ENCODE results near the gene SPTBN1. TPM values are rescaled to one million over a fixed set of nuclear protein-coding genes. Genes with fewer than 3 reads are reported as not detected.

Gene SPTBN1
- total and polyA plus RNA-seq, 2 of the 13 experiments (the other 11 are each of a cell fraction or from before 2014, with no cell fraction given), result 123 to 299 TPM

DNA sequence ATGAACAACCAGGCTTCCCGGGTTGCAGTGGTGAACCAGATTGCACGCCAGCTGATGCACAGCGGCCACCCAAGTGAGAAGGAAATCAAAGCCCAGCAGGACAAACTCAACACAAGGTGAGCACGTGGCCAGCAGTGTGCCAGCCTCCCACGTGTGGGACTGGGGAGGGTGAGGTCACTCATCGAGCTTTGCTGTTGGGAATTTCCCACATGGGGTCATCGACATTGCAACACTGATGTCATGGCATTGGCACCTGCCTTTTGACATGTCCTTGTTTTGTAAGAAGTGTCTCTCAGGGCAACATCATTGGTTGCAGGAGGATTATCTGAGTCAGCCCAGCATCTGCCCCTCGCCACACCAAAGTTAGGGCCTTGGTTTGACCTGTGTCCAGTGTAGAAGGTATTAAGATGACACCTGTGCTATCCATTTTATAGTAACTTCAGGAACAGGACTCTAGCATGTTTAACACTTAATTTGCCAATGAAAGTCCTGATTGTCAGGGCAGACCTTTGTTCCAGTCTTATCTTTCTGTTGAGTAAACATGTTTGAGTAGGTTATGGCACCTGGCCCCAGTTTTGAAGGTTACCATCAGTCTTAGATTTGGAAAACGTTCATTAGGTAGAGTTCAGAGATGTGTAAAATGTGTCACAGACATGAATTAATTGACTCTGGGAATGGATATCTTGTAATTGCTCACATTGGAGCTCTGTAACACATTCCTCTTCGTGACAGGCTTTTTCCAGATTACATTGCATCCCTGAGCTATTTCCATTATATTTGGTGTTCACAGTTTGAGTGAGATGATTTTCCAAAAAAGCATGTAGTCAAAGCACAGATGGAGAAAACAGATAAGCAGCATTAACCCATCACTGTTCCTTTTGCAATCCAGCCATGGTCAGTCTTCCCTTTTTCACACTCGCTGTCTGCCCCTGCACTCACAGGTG, 174.1 kb downstream of the SPTBN1 start (continued):
- TF ChIP-seq HBP1 (CRISPR knock-in tag; IDR thresholded peaks at IDR 0.05; ENCODE audit: low read depth), result no peak
- TF ChIP-seq KLF15 (CRISPR knock-in tag; IDR thresholded peaks at IDR 0.05; ENCODE audit: borderline replicate concordance), result no peak
- no peak for TF ChIP-seq HOXD1 (CRISPR knock-in tag; IDR thresholded peaks at IDR 0.05)
- TF ChIP-seq EZH2 (conservative IDR thresholded peaks at IDR 0.05; ENCODE audit: low read depth, low read length), result no peak
- TF ChIP-seq GTF3A (CRISPR knock-in tag; conservative IDR thresholded peaks at IDR 0.05), result no peak
- no peak for TF ChIP-seq ZNF10 (CRISPR knock-in tag; IDR thresholded peaks at IDR 0.05; ENCODE audit: borderline replicate concordance, low read depth)
- TF ChIP-seq ZNF143 (CRISPR knock-in tag; IDR thresholded peaks at IDR 0.05), result peak; percentile 8; the same call in 1 of the 2 replicates
- peak; percentile 71 for TF ChIP-seq CEBPG (CRISPR knock-in tag; IDR thresholded peaks at IDR 0.05)
- TF ChIP-seq ZNF776 (CRISPR knock-in tag; IDR thresholded peaks at IDR 0.05), result no peak
- TF ChIP-seq ARID2 (CRISPR knock-in tag; IDR thresholded peaks at IDR 0.05; ENCODE audit: borderline replicate concordance), result no peak
- TF ChIP-seq ZNF354B (CRISPR knock-in tag; IDR thresholded peaks at IDR 0.05), result no peak
- TF ChIP-seq EHMT2 (IDR thresholded peaks at IDR 0.05; ENCODE audit: borderline replicate concordance, low read depth, low read length), result no peak
- TF ChIP-seq ZNF687 (CRISPR knock-in tag; IDR thresholded peaks at IDR 0.05), result peak; percentile 94
- TF ChIP-seq ZMYM4 (CRISPR knock-in tag; IDR thresholded peaks at IDR 0.05), result peak; percentile 70
- TF ChIP-seq U2AF1 (optimal IDR thresholded peaks at IDR 0.05; ENCODE audit: low read depth, low read length), result no peak
- TF ChIP-seq ZBTB34 (CRISPR knock-in tag; IDR thresholded peaks at IDR 0.05), result no peak; the same call in 1 of the 2 replicates
- no peak for TF ChIP-seq YY1 (IDR thresholded peaks at IDR 0.05; ENCODE audit: insufficient read depth, insufficient replicate concordance, low read depth, low read length)
- TF ChIP-seq FOXA1 (IDR thresholded peaks at IDR 0.05), result no peak
- peak; percentile 37; the same call in 1 of the 2 replicates for TF ChIP-seq FOXA1 (CRISPR knock-in tag; IDR thresholded peaks at IDR 0.05)
- TF ChIP-seq PCBP2 (optimal IDR thresholded peaks at IDR 0.05; ENCODE audit: low read depth, low read length, poor library complexity, severe bottlenecking), result no peak
- peak; percentile 90 for TF ChIP-seq MYC (CRISPR knock-in tag; IDR thresholded peaks at IDR 0.05; ENCODE audit: borderline replicate concordance)
- TF ChIP-seq ZNF337 (CRISPR knock-in tag; IDR thresholded peaks at IDR 0.05; ENCODE audit: borderline replicate concordance, low read depth), result no peak
- peak; percentile 38; the same call in 1 of the 2 replicates for TF ChIP-seq NFYB (CRISPR knock-in tag; IDR thresholded peaks at IDR 0.05)
- no peak for TF ChIP-seq ZNF672 (CRISPR knock-in tag; IDR thresholded peaks at IDR 0.05)
